ENCODE data around the gene CECR2.

DNA sequence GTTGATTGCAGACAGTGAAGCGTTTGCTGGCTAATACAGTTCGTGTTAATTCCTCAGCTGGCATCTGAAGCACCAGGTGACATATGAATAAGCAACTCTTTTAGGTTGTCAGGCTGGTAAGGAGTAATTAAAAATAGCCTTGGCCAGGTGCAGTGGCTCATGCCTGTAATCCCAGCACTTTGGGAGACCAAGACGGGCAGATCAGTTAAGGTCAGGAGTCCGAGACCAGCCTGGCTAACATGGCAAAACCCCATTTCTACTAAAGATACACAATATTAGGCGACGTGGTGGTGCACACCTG lies 74.9 kb downstream of the CECR2 start:
- TF ChIP-seq, protein P1, sequence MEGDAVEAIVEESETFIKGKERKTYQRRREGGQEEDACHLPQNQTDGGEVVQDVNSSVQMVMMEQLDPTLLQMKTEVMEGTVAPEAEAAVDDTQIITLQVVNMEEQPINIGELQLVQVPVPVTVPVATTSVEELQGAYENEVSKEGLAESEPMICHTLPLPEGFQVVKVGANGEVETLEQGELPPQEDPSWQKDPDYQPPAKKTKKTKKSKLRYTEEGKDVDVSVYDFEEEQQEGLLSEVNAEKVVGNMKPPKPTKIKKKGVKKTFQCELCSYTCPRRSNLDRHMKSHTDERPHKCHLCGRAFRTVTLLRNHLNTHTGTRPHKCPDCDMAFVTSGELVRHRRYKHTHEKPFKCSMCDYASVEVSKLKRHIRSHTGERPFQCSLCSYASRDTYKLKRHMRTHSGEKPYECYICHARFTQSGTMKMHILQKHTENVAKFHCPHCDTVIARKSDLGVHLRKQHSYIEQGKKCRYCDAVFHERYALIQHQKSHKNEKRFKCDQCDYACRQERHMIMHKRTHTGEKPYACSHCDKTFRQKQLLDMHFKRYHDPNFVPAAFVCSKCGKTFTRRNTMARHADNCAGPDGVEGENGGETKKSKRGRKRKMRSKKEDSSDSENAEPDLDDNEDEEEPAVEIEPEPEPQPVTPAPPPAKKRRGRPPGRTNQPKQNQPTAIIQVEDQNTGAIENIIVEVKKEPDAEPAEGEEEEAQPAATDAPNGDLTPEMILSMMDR (IDR thresholded peaks at IDR 0.05; ENCODE audit: poor library complexity, severe bottlenecking): no peak
- TF ChIP-seq, protein P2, sequence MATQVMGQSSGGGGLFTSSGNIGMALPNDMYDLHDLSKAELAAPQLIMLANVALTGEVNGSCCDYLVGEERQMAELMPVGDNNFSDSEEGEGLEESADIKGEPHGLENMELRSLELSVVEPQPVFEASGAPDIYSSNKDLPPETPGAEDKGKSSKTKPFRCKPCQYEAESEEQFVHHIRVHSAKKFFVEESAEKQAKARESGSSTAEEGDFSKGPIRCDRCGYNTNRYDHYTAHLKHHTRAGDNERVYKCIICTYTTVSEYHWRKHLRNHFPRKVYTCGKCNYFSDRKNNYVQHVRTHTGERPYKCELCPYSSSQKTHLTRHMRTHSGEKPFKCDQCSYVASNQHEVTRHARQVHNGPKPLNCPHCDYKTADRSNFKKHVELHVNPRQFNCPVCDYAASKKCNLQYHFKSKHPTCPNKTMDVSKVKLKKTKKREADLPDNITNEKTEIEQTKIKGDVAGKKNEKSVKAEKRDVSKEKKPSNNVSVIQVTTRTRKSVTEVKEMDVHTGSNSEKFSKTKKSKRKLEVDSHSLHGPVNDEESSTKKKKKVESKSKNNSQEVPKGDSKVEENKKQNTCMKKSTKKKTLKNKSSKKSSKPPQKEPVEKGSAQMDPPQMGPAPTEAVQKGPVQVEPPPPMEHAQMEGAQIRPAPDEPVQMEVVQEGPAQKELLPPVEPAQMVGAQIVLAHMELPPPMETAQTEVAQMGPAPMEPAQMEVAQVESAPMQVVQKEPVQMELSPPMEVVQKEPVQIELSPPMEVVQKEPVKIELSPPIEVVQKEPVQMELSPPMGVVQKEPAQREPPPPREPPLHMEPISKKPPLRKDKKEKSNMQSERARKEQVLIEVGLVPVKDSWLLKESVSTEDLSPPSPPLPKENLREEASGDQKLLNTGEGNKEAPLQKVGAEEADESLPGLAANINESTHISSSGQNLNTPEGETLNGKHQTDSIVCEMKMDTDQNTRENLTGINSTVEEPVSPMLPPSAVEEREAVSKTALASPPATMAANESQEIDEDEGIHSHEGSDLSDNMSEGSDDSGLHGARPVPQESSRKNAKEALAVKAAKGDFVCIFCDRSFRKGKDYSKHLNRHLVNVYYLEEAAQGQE (IDR thresholded peaks at IDR 0.05; ENCODE audit: borderline replicate concordance): no peak
- TF ChIP-seq EP300 (conservative IDR thresholded peaks at IDR 0.05; ENCODE audit: poor library complexity, severe bottlenecking): no peak
